GM12878 (cell line): ENCODE measurements around the gene PTK7. TPM values are rescaled to one million over a fixed set of nuclear protein-coding genes. Genes with fewer than 3 reads are reported as not detected.

Source experiments
- BACH1 ChIP-seq: fragments of 450-650 bp; IDR thresholded peaks from 2 replicates; pipeline ENCODE4 v1.6.1; 2017; ENCODE audit warnings: mild to moderate bottlenecking, borderline replicate concordance
- CBX3 ChIP-seq: fragments of 200-600 bp; sonication (generic); IDR thresholded peaks from 2 replicates; pipeline ENCODE4 v1.6.1; 2016; ENCODE audit warnings: low read depth, borderline replicate concordance
- CBX5 ChIP-seq: sonication (generic); IDR thresholded peaks from 2 replicates; pipeline ENCODE4 v1.6.1; 2016; ENCODE audit warnings: low read depth, moderate library complexity, mild to moderate bottlenecking, inconsistent platforms
- CREM ChIP-seq: IDR thresholded peaks from 2 replicates; pipeline ENCODE4 v1.6.1; 2014; ENCODE audit warnings: antibody characterized with exemption, low read depth
- E4F1 ChIP-seq: fragments of 450-650 bp; IDR thresholded peaks from 2 replicates; pipeline ENCODE4 v1.6.1; 2018; ENCODE audit warnings: borderline replicate concordance, mild to moderate bottlenecking; ENCODE audit not compliant: partially characterized antibody
- IKZF2 ChIP-seq, 2 experiments: fragments of 450-650 bp; IDR thresholded peaks; 2 replicates each; pipeline ENCODE4 v1.6.1; 2017; ENCODE audit warnings: mild to moderate bottlenecking in 2 of 2, moderate library complexity in 2 of 2
- KAT2A ChIP-seq: conservative IDR thresholded peaks from 2 replicates; pipeline ENCODE4 v1.6.1; 2011; ENCODE audit warnings: low read depth, low read length; ENCODE audit not compliant: control insufficient read depth
- KDM1A ChIP-seq: fragments of 200-600 bp; sonication (generic); IDR thresholded peaks from 2 replicates; pipeline ENCODE4 v1.6.1; 2016; ENCODE audit warnings: borderline replicate concordance
- PKNOX1 ChIP-seq: fragments of 450-650 bp; IDR thresholded peaks from 2 replicates; pipeline ENCODE4 v1.6.1; 2016; ENCODE audit warnings: mild to moderate bottlenecking
- PML ChIP-seq: IDR thresholded peaks from 2 replicates; pipeline ENCODE4 v1.6.1; 2012; ENCODE audit warnings: low read length, inconsistent platforms
- POLR2AphosphoS2 ChIP-seq: IDR thresholded peaks from 2 replicates; pipeline ENCODE4 v1.6.1; 2011; ENCODE audit warnings: low read depth, mild to moderate bottlenecking, low read length, improper control_type of control experiment, moderate library complexity
- POU2F2 ChIP-seq: IDR thresholded peaks from 3 replicates; pipeline ENCODE4 v1.6.1; 2011; ENCODE audit warnings: low read depth, mild to moderate bottlenecking, low read length, borderline replicate concordance
- PRDM15 ChIP-seq: fragments of 450-650 bp; formaldehyde crosslinking; IDR thresholded peaks from 2 replicates; pipeline ENCODE4 v1.4.0; 2020; ENCODE audit warnings: mild to moderate bottlenecking, moderate library complexity
- RAD21 ChIP-seq: IDR thresholded peaks from 2 replicates; pipeline ENCODE4 v1.6.1; 2011; ENCODE audit warnings: mild to moderate bottlenecking, low read depth, low read length, moderate library complexity; ENCODE audit not compliant: insufficient read depth
- SIN3A ChIP-seq: IDR thresholded peaks from 2 replicates; pipeline ENCODE4 v1.6.1; 2012; ENCODE audit warnings: low read depth, low read length, improper control_type of control experiment
- SMARCA5 ChIP-seq: fragments of 450-650 bp; IDR thresholded peaks from 2 replicates; pipeline ENCODE4 v1.6.1; 2017; ENCODE audit warnings: mild to moderate bottlenecking
- SRF ChIP-seq, 2 experiments: IDR thresholded peaks; 2 replicates each; pipeline ENCODE4 v1.6.1; 2011; ENCODE audit warnings: low read depth in 2 of 2, low read length in 2 of 2, mild to moderate bottlenecking in 1 of 2, moderate library complexity in 1 of 2
- SUPT20H ChIP-seq: IDR thresholded peaks from 2 replicates; pipeline ENCODE4 v1.6.1; 2011; ENCODE audit warnings: low read depth, mild to moderate bottlenecking, low read length, moderate library complexity, borderline replicate concordance; ENCODE audit not compliant: control insufficient read depth
- TARDBP ChIP-seq: IDR thresholded peaks from 2 replicates; pipeline ENCODE4 v1.6.1; 2016; ENCODE audit warnings: borderline replicate concordance
- WRNIP1 ChIP-seq: IDR thresholded peaks from 2 replicates; pipeline ENCODE4 v1.6.1; 2011; ENCODE audit warnings: low read depth, low read length, improper control_type of control experiment, borderline replicate concordance
- ZNF207 ChIP-seq: fragments of 450-650 bp; IDR thresholded peaks from 2 replicates; pipeline ENCODE4 v1.6.1; 2014; ENCODE audit warnings: antibody characterized with exemption, mild to moderate bottlenecking, borderline replicate concordance
- polyA plus RNA-seq, 11 experiments: library from polyadenylated mRNA; depleted of rRNA in 4 of 11; unstranded in 6 of 11; stranded (reverse) in 5 of 11; fragments of >200 nt; fragmentation: Nextera tagmentation in 4 of 11; fragmentation: Illumina TruSeq in 1 of 11; extraction: Ambion mirVana in 4 of 11; extraction: Trizol in 1 of 11; gene quantifications; 1 replicate in 1 of 11; 2 replicates in 10 of 11; pipeline versions ENCODE4 v1.2.1 to v1.2.3, GENCODE V29; 2011 to 2016; ENCODE audit warnings: inconsistent platforms in 2 of 11, missing spikeins in 2 of 11, low read depth in 1 of 11
- total RNA-seq, 4 experiments: library from RNA; depleted of rRNA in 3 of 4; stranded (reverse); fragments of >200 nt in 3 of 4; fragmentation: Illumina TruSeq in 1 of 4; extraction: Trizol in 1 of 4; gene quantifications; 2 replicates each; pipeline versions ENCODE4 v1.2.1 to v1.2.3, GENCODE V29; 2013 to 2021

PTK7 gene
- total and polyA plus RNA-seq, 10 of the 15 experiments (the other 5 are each of a cell fraction or from before 2014, with no cell fraction given) = 0.18 to 14.4 (median 3.3) TPM; not detected in 1

DNA sequence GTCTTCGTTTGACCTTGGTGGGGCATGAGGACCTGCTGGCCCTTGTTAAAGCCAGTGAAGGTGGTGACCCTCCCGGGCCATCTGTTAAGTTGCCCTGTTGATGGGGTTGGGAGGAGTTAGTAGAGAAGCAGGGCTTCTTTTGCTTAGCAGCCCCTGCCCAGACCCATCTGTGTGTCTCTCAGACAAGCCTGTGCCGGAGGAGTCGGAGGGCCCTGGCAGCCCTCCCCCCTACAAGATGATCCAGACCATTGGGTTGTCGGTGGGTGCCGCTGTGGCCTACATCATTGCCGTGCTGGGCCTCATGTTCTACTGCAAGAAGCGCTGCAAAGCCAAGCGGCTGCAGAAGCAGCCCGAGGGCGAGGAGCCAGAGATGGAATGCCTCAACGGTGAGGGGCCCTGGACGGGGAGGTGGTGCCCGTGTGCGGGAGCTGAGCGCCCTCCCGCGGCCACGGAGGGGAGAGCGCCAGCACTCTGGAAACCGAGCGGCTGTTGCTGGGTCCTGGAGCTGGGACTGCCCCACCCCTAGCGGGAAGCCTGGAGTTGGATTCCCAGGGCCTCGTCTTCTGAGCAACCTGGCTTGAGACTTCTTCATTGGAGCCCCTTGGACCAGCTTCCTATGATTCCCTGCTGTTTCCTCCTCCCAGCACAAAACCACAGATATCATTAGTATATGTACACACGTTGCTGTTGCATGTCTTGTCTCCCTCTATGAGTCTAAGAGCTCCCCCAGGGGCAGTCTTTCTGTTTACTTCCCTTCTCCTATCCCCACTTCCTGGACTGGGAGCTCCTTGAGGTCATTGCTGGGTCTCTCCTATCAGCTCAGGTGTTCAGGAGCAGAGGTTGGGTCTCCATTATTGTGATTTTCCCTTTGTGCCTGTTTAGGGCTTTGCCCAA lies 67.4 kb downstream of the PTK7 start (continued):
- no peak for TF ChIP-seq BACH1
- TF ChIP-seq ZNF207 = no peak
- TF ChIP-seq RAD21 = peak; percentile 90
- peak; percentile 39; the same call in 1 of the 3 replicates for TF ChIP-seq POU2F2
- no peak for TF ChIP-seq CREM
- TF ChIP-seq SRF (IDR thresholded peaks at IDR 0.05; ENCODE audit: low read depth in 2 of 2, low read length in 2 of 2) = no peak
- TF ChIP-seq CBX5 = no peak
- no peak for TF ChIP-seq CBX3
- no peak for TF ChIP-seq IKZF2 (IDR thresholded peaks at IDR 0.05)
- no peak for TF ChIP-seq PML
- no peak for TF ChIP-seq SIN3A
- 0 out of 2 replicates have a peak, but pooled peaks have one; percentile 28 for TF ChIP-seq SMARCA5
- TF ChIP-seq WRNIP1 = no peak
- TF ChIP-seq PKNOX1 = no peak
- no peak for TF ChIP-seq POLR2AphosphoS2
- TF ChIP-seq E4F1 = no peak
- no peak for TF ChIP-seq TARDBP
- TF ChIP-seq KAT2A = no peak
- no peak for TF ChIP-seq SUPT20H
- no peak for TF ChIP-seq PRDM15 (CRISPR knock-in tag)
- no peak for TF ChIP-seq KDM1A
